HepG2 (cell line): ENCODE measurements around the gene CCL17. TPM values are rescaled to one million over a fixed set of nuclear protein-coding genes. Genes with fewer than 3 reads are reported as not detected.

Experiments
- ATAC-seq: fragments of 200-7000 bp; cut with Tn5 transposase; 3 replicates; pipeline ENCODE4 v1.9.1; 2020; ENCODE audit warnings: mild to moderate bottlenecking, moderate library complexity
- BruUV-seq: library from RNA; stranded (reverse); fragments of 400-500 nt; replicated peaks from 2 replicates; lab custom pipeline; 2021; lab: Mats Ljungman, UMichigan
- CTCF ChIA-PET: fragments of 300-600 bp; formaldehyde crosslinking; extraction: SDS; loops from one replicate; lab custom pipeline; 2021; ENCODE audit warnings: low total read pairs, inconsistent platforms, low intra/inter-chr PET ratio; lab: Yijun Ruan, JAX
- POLR2A ChIA-PET: fragments of 350-600 bp; sonication (Branson Sonifier 250); formaldehyde crosslinking; loops from one replicate; lab custom pipeline; 2020; ENCODE audit warnings: antibody characterized with exemption, inconsistent platforms; lab: Yijun Ruan, JAX
- DNase-seq: peaks from one replicate; pipeline ENCODE4 v3.0.0-alpha.2; 2015; ENCODE audit warnings: low spot score
- FAIRE-seq: peaks from 3 replicates; lab custom pipeline; 2011; peaks lifted over from hg19 to GRCh38; lab: Jason Lieb, UNC
- H2AFZ ChIP-seq: one replicate; pipeline ENCODE4 v1.6.1; 2011; ENCODE audit warnings: low read length, inconsistent platforms
- H3K27ac ChIP-seq: fragments of 300-600 bp; 3 replicates; pipeline ENCODE4 v1.8.0; 2011; ENCODE audit warnings: mixed run types, mild to moderate bottlenecking, mixed read lengths, low read length, inconsistent platforms; ENCODE audit not compliant: insufficient read depth; ENCODE audit errors: extremely low read length
- H3K27me3 ChIP-seq, 2 experiments: fragments of 200-600 bp in 1 of 2; 2 replicates in 1 of 2; 3 replicates in 1 of 2; pipeline versions ENCODE4 v1.6.0 to v1.8.0; 2011; ENCODE audit warnings: low read length in 2 of 2, mild to moderate bottlenecking in 2 of 2, moderate library complexity in 2 of 2, inconsistent platforms in 1 of 2; ENCODE audit not compliant: insufficient read depth in 2 of 2, control insufficient read depth in 1 of 2
- H3K36me3 ChIP-seq, 2 experiments: fragments of 200-600 bp in 1 of 2; replicated peaks in 1 of 2; 2 replicates in 1 of 2; 3 replicates in 1 of 2; pipeline versions ENCODE4 v1.5.1 to v1.8.0; 2011; ENCODE audit warnings: low read length in 2 of 2, inconsistent platforms in 1 of 2; ENCODE audit not compliant: insufficient read depth in 2 of 2, control insufficient read depth in 1 of 2
- H3K4me1 ChIP-seq: 2 replicates; pipeline ENCODE4 v1.5.1; 2012; ENCODE audit warnings: low read length, inconsistent platforms; ENCODE audit not compliant: insufficient read depth
- H3K4me2 ChIP-seq: 2 replicates; pipeline ENCODE4 v1.6.0; 2011; ENCODE audit warnings: low read depth, low read length, inconsistent platforms
- H3K4me3 ChIP-seq, 3 experiments: fragments of 200-600 bp in 1 of 3; sonication (generic), shearing (Covaris generic) in 1 of 3; replicated peaks in 1 of 3; 2 replicates each; pipeline ENCODE4 v1.5.1; 2011 to 2016; ENCODE audit warnings: low read length in 3 of 3, inconsistent platforms in 2 of 3, low read depth in 2 of 3, mild to moderate bottlenecking in 2 of 3, control low read depth in 1 of 3, mixed read lengths in 1 of 3; ENCODE audit not compliant: insufficient read depth in 1 of 3
- H3K79me2 ChIP-seq: one replicate; pipeline ENCODE4 v1.6.1; 2011; ENCODE audit warnings: low read length, inconsistent platforms; ENCODE audit not compliant: insufficient read depth
- H3K9ac ChIP-seq: 2 replicates; pipeline ENCODE4 v1.6.0; 2011; ENCODE audit warnings: mild to moderate bottlenecking, low read depth, low read length, inconsistent platforms; ENCODE audit not compliant: insufficient read depth
- H3K9me3 ChIP-seq: 2 replicates; pipeline ENCODE4 v1.5.1; 2012; ENCODE audit warnings: mild to moderate bottlenecking, low read length
- H4K20me1 ChIP-seq: 2 replicates; pipeline ENCODE4 v1.6.0; 2011; ENCODE audit warnings: inconsistent platforms, mild to moderate bottlenecking, low read length, moderate library complexity; ENCODE audit not compliant: insufficient read depth
- E2F1 ChIP-seq: sonication (generic); formaldehyde crosslinking; IDR thresholded peaks from 2 replicates; pipeline ENCODE4 v1.5.0; 2020; ENCODE audit warnings: missing genetic modification reagents
- MAFF ChIP-seq: IDR thresholded peaks from 2 replicates; pipeline ENCODE4 v1.6.1; 2011; ENCODE audit warnings: low read depth, low read length, improper control_type of control experiment
- SMARCE1 ChIP-seq: fragments of 450-650 bp; IDR thresholded peaks from 2 replicates; pipeline ENCODE4 v1.6.1; 2017; ENCODE audit warnings: borderline replicate concordance
- SOX6 ChIP-seq, 2 experiments: fragments of 450-650 bp in 1 of 2; sonication (generic) in 1 of 2; formaldehyde crosslinking in 1 of 2; IDR thresholded peaks; 2 replicates each; pipeline versions ENCODE4 v1.4.0 to v1.6.1; 2017 to 2020; ENCODE audit warnings: antibody characterized with exemption in 1 of 2, mild to moderate bottlenecking in 1 of 2, missing genetic modification reagents in 1 of 2
- ZBED4 ChIP-seq: sonication (generic); formaldehyde crosslinking; IDR thresholded peaks from 2 replicates; pipeline ENCODE4 v1.4.0; 2020; ENCODE audit warnings: missing genetic modification reagents, borderline replicate concordance
- ZNF282 ChIP-seq: fragments of 450-650 bp; IDR thresholded peaks from 2 replicates; pipeline ENCODE4 v1.6.1; 2018; ENCODE audit not compliant: partially characterized antibody
- ZNF879 ChIP-seq: sonication (generic); formaldehyde crosslinking; IDR thresholded peaks from 2 replicates; pipeline ENCODE4 v1.8.1; 2023; ENCODE audit warnings: missing genetic modification reagents
- ZNF891 ChIP-seq: sonication (generic); formaldehyde crosslinking; IDR thresholded peaks from 2 replicates; pipeline ENCODE4 v1.5.0; 2020; ENCODE audit warnings: mild to moderate bottlenecking, missing genetic modification reagents
- ZSCAN31 ChIP-seq: sonication (generic); formaldehyde crosslinking; IDR thresholded peaks from 2 replicates; pipeline ENCODE4 v1.5.0; 2020; ENCODE audit warnings: low read depth, mild to moderate bottlenecking, missing genetic modification reagents
- WGBS: methylation state at CpG from one replicate; pipeline ENCODE4 v1.1.6; 2017; ENCODE audit warnings: low lambda C conversion rate; 5-methylcytosine and 5-hydroxymethylcytosine counted together
- in situ Hi-C: cut with HindIII; loops from 2 replicates; pipeline ENCODE4 v1.10.0; 2017; ENCODE audit warnings: low pct_unique_long_range_greater_than_20kb; ENCODE audit not compliant: extremely low pct_ligation_motif_present
- intact Hi-C: fragments of 100-400 bp; cut with micrococcal nuclease; formaldehyde crosslinking; loops from one replicate; pipeline ENCODE4 v1.10.0; 2022; ENCODE audit not compliant: unreplicated experiment
- polyA plus RNA-seq, 8 experiments: library from polyadenylated mRNA; depleted of rRNA in 3 of 8; stranded (reverse) in 7 of 8; unstranded in 1 of 8; fragments of >200 nt; fragmentation: Illumina TruSeq in 4 of 8; extraction: Trizol in 4 of 8; gene quantifications; 2 replicates each; pipeline versions ENCODE4 v1.2.1 to v1.2.3, GENCODE V29; 2011 to 2016; ENCODE audit warnings: low read depth in 4 of 8, missing spikeins in 1 of 8, mixed read lengths in 1 of 8; ENCODE audit not compliant: insufficient read depth in 1 of 8
- total RNA-seq, 5 experiments: library from RNA; depleted of rRNA; stranded (reverse); fragments of >200 nt; fragmentation: Illumina TruSeq; extraction: Trizol; gene quantifications; 2 replicates each; pipeline ENCODE4 v1.2.3, GENCODE V29; 2016; ENCODE audit warnings: low read depth in 1 of 5
- TF ChIP-seq, protein P1 (sequence below): sonication (generic); formaldehyde crosslinking; IDR thresholded peaks from 2 replicates; pipeline ENCODE4 v1.9.0; 2022; ENCODE audit warnings: missing genetic modification reagents, mild to moderate bottlenecking, borderline replicate concordance
- TF ChIP-seq, protein P2 (sequence below): sonication (generic); formaldehyde crosslinking; IDR thresholded peaks from 2 replicates; pipeline ENCODE4 v1.4.0; 2020; ENCODE audit warnings: low read depth, mild to moderate bottlenecking, missing genetic modification reagents

The CCL17 gene
- total and polyA plus RNA-seq, 2 of the 13 experiments (the other 11 are each of a cell fraction or from before 2014, with no cell fraction given) = not detected

GRCh38 chr16:57406881-57407280 lies 2.3 kb downstream of the CCL17 start (continued):
- no peak for TF ChIP-seq ZBED4 (CRISPR knock-in tag)
- no peak for TF ChIP-seq ZSCAN31 (CRISPR knock-in tag)
- TF ChIP-seq, all 625 proteins: peak for 0

GRCh38 chr16:57407521-57408353 lies 3.2 kb downstream of the CCL17 start:
- ChIA-PET POLR2A (no interaction called here), CTCF (interaction anchor here (1.2 kb wide), 1 partner anchor 10 kb away, joined by 3 read pairs; no protein-coding TSS in a partner anchor)
- WGBS = 36% methylated on average over 5 of the region's 5 CpGs
- Histone ChIP-seq H3K27ac (no peak overlapping the region), H3K4me3 (no peak overlapping the region), H4K20me1 (no peaks in the 10 kb centered on the region), H2AFZ (no peak overlapping the region), H3K27me3 (peaks cover 5 to 36% of the 10 kb centered on the region in 2 experiments; a peak in 4 of 5 replicates), H3K9me3 (no peaks in the 10 kb centered on the region), H3K4me1 (peaks cover 25% of the 10 kb centered on the region; the same call in 1 of the 2 replicates), H3K79me2 (no peaks in the 10 kb centered on the region), H3K36me3 (no peaks in the 10 kb centered on the region), H3K4me2 (no peak overlapping the region), H3K9ac (no peak overlapping the region)
- in situ Hi-C loops = no loop called here
- no peak for FAIRE-seq
- ATAC-seq = no peak
- intact Hi-C loops = no loop called here
- no TSS peak for BruUV-seq
- no peak for DNase-seq
- TF ChIP-seq SMARCE1 = no peak
- no peak for TF ChIP-seq ZNF891 (CRISPR knock-in tag)
- no peak for TF ChIP-seq E2F1 (CRISPR knock-in tag)
- no peak for TF ChIP-seq ZNF879 (CRISPR knock-in tag)
- TF ChIP-seq, protein P1, sequence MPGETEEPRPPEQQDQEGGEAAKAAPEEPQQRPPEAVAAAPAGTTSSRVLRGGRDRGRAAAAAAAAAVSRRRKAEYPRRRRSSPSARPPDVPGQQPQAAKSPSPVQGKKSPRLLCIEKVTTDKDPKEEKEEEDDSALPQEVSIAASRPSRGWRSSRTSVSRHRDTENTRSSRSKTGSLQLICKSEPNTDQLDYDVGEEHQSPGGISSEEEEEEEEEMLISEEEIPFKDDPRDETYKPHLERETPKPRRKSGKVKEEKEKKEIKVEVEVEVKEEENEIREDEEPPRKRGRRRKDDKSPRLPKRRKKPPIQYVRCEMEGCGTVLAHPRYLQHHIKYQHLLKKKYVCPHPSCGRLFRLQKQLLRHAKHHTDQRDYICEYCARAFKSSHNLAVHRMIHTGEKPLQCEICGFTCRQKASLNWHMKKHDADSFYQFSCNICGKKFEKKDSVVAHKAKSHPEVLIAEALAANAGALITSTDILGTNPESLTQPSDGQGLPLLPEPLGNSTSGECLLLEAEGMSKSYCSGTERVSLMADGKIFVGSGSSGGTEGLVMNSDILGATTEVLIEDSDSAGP = no peak
- TF ChIP-seq, protein P2, sequence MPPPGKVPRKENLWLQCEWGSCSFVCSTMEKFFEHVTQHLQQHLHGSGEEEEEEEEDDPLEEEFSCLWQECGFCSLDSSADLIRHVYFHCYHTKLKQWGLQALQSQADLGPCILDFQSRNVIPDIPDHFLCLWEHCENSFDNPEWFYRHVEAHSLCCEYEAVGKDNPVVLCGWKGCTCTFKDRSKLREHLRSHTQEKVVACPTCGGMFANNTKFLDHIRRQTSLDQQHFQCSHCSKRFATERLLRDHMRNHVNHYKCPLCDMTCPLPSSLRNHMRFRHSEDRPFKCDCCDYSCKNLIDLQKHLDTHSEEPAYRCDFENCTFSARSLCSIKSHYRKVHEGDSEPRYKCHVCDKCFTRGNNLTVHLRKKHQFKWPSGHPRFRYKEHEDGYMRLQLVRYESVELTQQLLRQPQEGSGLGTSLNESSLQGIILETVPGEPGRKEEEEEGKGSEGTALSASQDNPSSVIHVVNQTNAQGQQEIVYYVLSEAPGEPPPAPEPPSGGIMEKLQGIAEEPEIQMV = no peak
- TF ChIP-seq ZNF282 = peak; percentile 45
- TF ChIP-seq SOX6 (IDR thresholded peaks at IDR 0.05) = peak; percentile 13; the same call in 1 of the 2 replicates
- TF ChIP-seq SOX6 (CRISPR knock-in tag; IDR thresholded peaks at IDR 0.05) = no peak
- no peak for TF ChIP-seq MAFF
